Non-pigmented ciliary epithelial cell (primary cell): ENCODE measurements around the gene URI1.
"Not testable (repeated sequence)": the region's sequence is repeated elsewhere in the genome, so short reads cannot be mapped to it uniquely, and the experiment has no call there.

Source experiments
- DNase-seq: peaks from one replicate; pipeline ENCODE4 v3.0.0-alpha.2; 2010; ENCODE audit warnings: low read depth

The URI1 gene

DNA sequence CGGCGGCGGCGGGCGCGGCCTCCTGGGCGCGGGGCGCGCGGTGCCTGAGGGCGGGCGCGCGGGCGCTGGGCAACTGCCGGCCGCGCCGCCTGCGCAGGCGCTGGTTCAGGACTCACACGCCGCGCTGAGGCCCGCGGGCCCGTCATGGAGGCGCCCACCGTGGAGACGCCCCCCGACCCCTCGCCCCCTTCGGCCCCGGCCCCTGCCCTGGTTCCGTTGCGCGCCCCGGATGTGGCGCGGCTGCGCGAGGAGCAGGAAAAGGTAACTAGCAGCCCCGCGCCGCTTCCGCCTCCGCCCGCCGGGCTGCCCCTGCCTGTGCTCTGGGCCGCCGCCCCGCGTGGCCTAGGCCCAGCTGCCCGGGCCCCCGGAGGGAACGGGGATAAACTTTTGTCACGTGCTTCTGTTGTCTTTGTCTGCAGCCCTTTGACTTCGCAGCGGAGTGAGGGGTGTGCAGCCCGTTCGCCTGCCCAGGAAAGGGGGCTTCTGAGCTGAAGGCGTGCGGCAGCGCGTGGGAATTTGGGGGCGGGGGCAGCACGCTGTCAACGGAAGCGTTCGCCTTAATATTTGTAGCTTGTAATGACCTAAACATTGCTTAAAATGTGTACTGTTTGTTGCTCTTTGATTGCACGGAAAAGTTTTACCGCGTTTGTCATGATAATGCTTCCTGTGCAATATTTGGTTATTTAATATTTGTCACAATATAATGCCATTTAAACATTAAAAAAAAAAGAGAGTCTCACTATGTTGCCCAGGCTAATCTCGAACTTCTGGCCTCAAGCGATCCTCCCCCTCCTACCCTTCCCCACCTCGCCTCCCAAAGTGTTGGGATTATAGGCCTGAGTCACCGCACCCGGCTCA lies 594 bp downstream of the URI1 start:
- no peak for DNase-seq

DNA sequence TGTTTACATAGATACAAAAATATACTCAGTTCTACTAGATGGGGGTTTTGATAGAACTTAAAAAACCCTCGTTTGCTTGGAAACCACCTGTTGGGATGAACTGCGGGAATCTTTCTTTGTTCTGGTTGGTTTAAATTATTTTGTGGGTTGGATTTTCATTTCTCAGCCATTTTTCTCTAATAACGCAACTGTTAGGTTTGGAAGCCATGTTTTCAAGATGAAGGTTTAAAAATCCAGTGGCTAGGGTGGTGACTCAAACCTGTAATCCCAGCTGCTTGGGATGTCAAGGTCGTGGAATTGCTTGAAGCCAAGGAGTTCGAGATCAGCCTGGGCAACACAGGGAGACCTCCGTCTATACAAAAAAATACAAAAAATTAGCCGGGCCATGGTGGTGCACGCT lies 1.6 kb downstream of the URI1 start:
- no peak for DNase-seq

DNA sequence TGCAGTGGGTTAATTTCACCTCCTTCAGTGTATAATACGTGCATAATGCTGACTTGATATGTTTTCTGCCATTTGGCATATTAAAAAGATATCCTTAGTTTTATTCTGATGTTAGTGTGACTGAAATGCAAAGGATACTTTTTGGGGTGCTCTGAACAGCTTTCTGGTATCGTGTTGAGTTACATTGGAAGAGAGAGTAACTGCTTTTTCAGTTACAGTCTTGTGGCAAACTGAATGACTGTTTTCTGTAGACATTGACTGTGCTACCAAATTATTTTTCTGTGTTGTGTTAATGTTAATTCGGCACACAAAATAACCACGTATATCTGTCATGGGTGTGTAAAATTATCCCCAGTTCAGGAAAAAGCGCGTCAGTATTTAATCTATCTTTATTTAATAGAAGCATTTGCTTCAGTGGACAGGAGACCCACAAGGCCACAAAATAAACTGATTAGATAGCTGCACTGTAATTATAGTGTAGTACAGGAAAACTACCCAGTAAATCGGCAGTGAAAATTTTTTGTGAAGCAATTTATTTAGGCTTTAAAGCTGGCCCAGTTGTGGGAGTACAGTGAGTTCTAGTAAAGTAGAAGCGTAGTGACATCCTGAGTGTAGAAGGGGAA lies 2.5 kb downstream of the URI1 start:
- no peak for DNase-seq

DNA sequence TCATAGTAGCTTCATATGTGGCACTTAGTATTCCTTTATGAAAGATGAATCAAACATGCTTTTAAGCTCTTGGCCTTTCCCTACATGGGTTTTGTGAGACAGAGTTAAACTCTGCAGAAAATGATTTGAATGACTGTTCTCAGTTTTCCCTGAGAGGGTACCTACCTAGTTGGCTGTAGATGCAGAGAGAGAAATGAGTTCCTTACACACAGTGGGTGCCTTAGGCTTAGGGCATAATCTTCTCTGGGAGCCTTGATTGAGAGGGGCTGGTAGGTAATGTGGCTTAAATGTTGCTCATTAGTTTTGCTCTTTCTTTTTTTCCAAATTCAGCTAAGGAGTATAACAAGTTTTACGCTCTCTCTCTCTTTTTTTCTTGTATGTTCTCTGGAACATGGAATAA lies 3.0 kb downstream of the URI1 start:
- no peak for DNase-seq

DNA sequence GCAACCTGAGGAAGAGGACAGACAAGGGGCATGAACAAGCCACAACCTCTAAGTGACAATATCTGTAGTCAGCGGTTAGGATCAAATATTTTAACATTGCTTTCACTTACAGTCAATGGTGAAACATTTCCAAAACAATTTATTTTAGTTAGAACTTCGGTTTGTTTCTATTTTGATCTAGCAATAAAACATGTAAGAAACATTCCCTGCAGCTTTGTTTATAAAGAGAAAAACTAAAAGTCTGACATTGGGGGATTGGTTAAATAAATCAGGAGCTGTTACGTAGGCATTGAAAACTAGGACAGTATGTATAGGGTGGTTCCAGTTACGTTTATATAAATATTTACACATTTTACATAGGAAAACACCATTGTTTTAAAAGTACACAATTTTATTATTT lies 3.4 kb downstream of the URI1 start:
- no peak for DNase-seq

DNA sequence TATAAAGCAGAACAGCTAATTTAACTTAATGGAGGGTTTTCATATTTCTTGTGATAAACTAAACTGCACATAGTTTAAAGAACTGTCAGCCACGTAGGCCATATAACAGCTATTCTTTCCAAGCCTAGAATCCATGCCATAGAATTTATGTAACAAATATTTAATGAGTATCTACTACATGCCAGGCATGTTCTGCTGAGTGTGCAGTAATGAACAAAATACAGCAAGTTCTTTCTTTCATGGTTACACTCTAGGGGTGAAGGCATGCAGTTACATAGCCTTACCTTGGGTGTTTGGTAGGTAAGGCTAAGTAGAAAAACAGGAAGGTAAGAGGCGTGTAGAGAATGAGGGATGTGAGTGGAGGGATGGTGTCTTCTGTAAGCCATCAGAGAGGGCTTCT lies 4.6 kb downstream of the URI1 start:
- no peak for DNase-seq

DNA sequence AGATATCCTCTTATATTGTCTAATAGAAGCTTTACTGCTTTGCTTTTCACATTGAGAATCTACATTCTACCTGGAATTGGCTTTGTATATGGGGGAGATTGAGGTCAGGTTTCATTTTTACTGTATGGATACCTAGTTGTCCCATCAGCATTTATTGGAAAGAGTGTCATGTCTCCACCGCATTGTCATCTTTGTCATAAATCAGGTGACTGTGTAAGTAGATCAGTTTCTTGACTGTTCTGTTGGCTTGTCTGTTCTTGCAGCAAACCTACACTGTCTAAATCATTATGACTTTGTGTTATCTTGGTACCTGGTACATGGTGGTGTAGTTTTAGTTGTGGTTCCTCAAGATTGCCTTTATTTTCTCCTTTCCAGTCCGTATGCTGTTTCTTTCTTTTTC lies 5.8 kb downstream of the URI1 start:
- no peak for DNase-seq

DNA sequence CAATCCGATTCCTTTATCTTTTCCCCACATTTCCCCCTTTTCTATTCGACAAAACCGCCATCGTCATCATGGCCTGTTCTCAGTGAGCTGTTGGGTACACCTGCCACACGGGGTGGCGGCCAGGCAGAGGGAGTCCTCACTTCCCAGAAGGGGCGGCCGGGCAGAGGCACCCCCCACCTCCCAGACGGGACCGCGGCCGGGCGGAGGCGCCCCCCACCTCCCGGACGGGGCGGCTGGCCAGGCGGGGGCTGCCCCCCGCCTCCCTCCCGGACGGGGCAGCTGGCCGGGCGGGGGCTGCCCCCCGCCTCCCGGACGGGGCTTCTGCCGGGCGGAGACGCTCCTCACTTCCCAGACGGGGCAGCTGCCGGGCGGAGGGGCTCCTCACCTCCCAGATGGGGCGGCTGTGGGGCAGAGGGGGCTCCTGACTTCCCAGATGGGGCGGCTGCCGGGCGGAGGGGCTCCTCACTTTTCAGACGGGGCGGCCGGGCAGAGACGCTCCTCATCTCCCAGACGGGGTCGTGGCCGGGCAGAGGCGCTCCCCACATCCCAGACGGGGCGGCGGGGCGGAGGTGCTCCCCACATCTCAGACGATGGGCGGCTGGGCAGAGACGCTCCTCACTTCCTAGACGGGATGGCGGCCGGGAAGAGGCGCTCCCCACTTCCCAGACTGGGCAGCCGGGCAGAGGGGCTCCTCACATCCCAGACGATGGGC lies 6.9 kb downstream of the URI1 start:
- not testable (repeated sequence) for DNase-seq

DNA sequence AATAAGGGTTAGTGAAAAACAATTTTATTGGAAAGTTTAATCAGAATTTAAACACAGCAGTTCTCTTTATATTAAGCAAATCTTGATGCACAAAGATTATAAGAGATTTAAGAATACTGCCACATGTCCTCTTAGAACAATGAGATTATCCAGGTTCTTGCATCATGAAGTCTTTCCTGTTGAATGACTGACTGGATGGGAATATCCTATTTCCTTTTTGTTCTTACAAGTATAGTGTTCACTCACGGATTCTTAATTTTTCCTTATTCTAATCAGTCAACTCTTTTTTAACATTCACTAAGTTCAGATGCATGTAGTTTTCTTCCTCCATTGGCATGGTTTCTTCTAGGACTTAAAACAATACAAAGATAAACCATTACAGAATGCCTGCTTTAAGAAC lies 10.1 kb downstream of the URI1 start:
- DNase-seq, result no peak

DNA sequence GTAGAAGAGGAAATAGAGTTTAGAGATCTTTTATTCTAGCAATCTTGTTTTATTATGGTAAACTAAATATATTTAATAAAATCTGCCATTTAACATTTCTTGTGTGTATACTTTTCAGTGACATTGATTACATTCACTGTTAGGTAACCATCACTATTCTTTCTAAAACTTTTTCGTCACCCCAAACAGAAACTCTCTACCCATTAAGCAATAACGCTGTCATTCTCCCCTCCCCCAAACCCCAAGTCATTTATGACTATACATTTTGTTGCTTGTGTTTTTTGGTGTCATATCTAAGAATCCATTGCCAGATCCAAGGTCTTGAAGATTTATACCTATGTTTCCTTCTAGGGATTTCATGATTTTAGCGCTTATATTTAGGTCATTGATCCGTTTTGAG lies 10.6 kb downstream of the URI1 start:
- DNase-seq, result no peak

DNA sequence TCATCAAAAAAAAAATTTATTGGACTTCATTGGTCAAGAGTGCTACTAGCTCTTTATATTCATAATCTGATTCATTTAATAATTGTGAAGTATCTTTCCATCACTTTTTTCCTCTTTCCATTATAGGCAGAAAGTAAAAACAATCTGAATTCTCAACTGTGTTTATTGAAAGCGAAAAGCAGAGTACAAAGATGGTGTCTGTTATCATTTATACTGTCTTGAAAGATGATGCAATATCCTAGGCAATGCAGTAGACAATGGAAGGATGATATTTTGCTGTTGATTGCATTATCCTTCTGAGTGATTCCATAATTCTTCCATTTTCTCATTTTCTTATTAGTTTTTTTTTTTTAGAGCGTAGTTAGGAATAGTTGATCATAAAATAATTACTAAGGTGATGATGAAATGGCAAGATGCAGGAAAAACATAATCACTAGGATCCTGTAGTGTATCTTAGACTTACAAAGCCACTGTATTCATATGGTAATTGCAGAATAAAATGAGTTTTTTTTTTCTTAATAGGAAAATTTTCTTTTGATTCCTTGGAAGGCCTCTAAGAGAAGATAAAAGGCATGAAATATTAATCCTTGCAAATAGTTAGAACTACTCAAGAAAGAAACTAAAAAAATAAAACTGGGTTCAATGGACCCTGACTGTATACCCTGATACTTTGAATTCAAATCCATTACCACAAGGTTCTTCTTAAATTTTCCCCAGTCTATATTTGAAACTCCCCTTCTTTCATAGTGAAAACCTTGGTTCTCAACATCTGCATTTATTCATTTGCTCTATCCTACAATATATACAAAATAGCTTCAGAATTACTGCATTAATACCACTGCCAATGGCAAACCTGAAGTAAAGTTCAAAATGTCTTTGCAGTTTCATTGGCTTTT lies 11.6 kb downstream of the URI1 start:
- no peak for DNase-seq

DNA sequence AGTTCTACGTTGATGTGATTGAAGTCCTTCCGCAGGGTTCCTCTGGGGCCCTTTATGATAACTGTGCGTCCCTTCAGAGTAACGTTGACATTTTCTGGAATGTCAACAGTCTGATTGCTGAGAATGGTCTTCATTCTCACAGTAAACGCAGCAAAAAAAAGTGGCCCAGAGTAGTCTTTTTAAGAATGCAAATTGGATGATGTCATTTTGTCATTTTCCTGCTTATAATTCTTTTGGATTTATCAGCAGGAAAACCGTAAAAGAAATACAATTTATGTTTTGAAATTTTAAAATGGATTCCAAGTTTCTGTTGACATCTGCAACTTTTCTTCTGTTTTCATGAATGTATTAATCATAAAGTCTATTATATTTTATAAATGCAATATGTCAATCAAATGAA lies 14.8 kb downstream of the URI1 start:
- no peak for DNase-seq

DNA sequence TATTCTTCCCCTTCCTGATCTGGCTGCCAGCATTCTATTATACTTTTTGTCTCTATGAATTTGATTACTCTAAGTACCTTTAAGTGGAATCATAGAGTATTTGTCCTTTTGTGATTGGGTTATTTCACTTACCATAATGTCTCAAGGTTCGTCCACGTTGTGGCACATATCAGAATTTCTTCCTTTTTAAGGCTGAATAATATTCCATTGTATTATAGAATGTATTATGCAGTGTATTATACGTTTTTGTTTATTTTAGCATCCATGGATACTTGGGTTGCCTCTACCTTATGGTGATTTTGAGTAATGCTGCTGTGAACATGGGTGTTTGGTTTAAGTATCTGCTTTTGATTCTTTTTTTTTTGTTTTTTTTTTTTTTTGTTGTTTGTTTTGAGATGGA lies 19.3 kb downstream of the URI1 start:
- no peak for DNase-seq

DNA sequence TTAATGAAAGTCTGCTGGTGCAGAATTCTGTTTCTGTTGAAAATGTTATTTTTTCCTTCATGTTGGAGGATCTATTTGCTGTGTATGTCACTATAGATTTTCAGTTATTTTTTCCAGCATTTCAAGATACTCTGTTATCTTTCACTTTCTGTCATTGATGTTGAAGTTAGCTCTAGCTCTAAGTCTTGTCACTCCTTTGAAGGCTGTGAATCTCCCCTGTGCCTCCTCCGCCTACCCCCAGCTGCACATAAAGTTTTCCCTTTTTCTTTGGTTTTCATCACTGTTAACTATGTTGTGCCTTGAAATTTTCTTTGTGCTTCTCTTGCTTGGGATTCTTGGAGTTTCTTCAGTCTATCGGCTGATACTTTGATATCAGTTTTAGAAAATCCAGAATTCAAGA lies 20.8 kb downstream of the URI1 start:
- DNase-seq, result no peak

DNA sequence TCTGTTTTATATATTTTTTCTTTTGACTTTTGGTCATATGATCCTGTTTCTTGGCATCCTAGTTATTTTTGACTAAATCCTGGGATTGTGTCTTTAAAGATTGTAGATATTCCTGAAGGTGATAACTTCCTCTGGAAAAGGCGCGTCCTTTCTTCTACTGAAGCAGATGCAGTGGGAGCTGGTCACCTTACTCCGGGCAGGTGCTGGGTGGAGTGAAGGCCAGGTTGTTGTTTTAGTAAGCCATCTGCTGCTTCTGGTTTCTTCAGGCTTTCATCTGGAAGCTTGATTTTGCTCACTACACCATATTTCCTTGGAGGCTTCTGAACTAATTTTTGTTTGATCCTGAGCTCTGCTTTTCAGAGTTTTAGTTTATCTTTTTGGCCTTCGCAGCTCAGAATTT lies 21.5 kb downstream of the URI1 start:
- no peak for DNase-seq

DNA sequence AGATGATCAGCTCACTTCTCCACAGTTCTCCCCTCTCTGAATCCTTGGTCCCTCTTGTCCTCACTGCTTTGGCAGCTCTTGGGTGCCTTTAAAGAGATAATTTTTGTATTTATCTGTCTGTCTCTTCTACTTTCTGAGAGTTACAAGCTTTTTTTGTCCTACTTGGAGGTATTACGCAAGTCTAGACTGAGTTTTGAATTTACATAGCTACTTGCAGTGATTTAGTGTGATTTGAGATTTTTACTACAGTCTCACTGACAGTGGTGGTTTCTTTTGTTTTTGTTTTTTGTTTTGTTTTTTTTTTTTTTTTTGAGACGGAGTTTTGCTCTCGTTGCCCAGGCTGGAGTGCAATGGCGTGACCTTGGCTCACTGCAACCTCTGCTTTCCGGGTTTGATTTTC lies 22.1 kb downstream of the URI1 start:
- DNase-seq, result no peak

DNA sequence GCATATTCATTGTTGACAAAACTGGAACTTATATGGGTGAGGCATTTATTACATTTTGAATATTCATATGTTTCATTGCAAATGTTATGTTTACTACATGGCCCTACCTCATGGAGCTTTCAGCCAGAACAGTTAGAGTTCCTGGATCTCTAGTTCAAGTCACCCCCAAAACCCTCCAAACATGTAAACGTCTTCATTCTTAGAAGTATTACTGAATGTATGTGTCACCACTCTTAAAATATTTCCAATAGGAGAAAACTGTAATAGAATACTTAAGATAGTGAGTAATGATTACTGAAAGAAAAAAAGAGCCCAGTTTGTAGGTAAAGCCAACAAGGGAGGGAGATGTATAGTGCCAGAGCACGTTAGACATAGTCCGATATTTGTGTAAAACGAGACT lies 23.5 kb downstream of the URI1 start:
- DNase-seq, result peak; percentile 44

DNA sequence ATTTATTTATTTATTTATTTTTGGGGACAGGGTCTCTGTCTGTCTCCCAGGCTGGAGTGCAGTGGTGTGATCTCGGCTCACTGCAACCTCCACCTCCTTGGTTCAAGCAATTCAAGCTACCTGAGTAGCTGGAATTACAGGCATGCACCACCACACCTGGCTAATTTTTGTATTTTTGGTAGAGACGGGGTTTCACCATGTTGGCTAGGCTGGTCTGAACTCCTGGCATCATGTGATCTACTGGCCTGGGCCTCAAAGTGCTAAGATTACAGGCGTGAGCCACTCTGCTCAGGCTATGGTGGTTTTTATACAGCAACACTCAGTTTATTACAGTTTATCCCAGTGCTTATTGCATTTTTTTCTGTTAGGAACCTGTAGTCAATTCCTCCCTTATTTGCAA lies 24.1 kb downstream of the URI1 start:
- DNase-seq, result not testable (repeated sequence)

DNA sequence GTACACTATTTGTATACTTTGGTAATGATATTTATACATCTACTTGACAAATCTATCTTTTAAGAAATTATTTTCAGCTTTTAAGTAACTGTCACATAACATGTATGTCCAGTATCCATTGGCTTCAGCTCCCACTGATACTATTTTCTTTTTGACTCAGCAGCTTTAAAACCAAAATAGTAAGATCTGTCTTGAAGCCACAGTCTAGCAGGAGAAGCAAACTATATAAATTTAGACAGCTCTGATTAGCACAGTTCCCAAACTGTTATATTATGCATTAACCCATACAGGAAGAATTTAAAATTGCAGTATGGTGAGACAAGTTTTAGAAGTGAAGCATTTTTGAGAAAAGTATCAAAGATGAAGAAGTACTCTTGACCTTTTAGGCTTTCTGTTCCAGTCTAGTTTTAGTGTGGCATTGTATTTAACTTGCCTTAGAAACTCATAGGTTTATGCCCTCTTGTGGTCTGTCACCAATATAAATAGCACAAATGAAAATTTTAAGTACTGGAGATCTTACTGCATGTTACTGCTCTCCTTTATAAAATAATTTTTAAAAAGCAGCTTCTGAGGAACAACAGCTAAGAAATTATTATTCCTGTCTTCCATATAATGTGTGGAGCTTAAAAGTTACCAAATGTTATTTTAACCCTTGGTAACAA lies 24.7 kb downstream of the URI1 start:
- no peak for DNase-seq

DNA sequence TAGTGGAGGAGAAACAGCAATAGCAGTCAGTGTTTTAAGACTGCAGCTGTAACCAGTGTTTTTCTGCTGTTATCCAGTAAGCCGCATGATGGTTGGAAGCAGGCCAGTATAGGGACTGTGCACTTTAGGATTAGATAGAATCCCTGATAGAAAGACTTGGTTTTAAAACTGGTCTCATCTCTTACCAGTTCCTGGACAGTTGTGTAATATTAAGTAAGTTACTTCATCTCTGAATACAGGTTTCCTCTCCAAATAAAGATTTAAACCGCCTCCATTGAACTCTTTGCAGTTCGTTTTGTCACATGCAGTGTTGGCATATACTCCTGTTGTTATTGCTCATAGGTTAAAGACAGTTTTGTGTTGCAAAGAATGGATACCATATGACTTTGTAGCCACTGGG lies 25.6 kb downstream of the URI1 start:
- DNase-seq, result no peak

DNA sequence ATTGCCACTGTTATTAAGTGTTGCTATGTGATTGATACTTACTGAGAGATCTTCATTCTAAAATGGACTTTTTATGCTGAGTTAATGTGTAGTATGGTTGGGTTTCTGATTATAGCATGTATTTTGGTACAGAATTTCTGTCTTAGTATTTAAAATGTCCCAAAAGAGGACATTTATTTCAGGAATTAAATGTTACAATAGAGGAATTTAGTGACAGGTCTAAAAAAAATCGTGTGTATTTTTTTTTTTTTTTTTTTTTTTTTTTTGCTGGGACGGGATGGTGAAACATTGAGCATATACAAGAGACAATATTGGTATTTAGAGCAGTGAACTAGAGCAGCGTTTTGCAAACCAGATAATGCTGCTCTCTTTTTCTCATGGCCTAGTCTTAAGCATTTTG lies 27.9 kb downstream of the URI1 start:
- DNase-seq, result no peak

DNA sequence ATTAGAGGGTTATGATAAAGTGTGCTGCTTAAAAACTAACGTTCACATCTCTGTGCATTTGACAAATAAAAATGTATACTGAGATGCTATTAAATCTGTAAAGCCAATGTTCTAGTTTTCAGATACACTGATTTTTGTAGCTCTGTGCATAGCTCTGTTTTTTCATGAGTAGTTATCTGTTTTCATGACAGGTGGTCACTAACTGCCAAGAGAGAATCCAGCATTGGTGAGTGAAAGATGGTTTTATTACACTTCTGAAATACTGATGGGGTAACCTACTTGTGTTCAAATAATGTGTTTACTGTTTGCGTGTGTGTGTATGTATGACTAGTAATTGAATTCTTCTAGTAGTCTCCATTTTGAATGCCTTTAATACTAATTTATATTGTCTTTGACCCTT lies 29.0 kb downstream of the URI1 start:
- DNase-seq, result no peak
